Fibroblast of pulmonary artery (primary cell): ENCODE measurements around the gene PYGO2.
"Not testable (repeated sequence)": the region's sequence is repeated elsewhere in the genome, so short reads cannot be mapped to it uniquely, and the experiment has no call there.

Source experiments
- DNase-seq: peaks from one replicate; pipeline ENCODE4 v3.0.0-alpha.2; 2010; ENCODE audit warnings: low read depth
- H3K4me3 ChIP-seq: replicated peaks from 2 replicates; pipeline ENCODE4 v1.5.1; 2011; ENCODE audit warnings: low read depth, mild to moderate bottlenecking, control low read depth, low read length, moderate library complexity
- CTCF ChIP-seq: IDR thresholded peaks from 2 replicates; pipeline ENCODE4 v1.5.1; 2011; ENCODE audit warnings: mild to moderate bottlenecking, control low read depth, low read length, inconsistent platforms; ENCODE audit errors: missing control alignments

The PYGO2 gene

GRCh38 chr1:154998818-154999570, 37.4 kb upstream of the PYGO2 start:
- H3K4me3 ChIP-seq: peak overlapping the region; percentile 23
- peak; percentile 99 for TF ChIP-seq CTCF
- peak; percentile 80 for DNase-seq

- no peak overlapping the region for H3K4me3 ChIP-seq
- no peak for TF ChIP-seq CTCF
- DNase-seq: no peak
Observed at GRCh38 chr1:154998201-154998780, 36.7 kb upstream of the PYGO2 start.

GRCh38 chr1:154996966-154997701, 35.6 kb upstream of the PYGO2 start:
- no peak for DNase-seq
- no peak overlapping the region for H3K4me3 ChIP-seq
- TF ChIP-seq CTCF: no peak

GRCh38 chr1:154995301-154995983, 33.9 kb upstream of the PYGO2 start:
- peak; percentile 90 for DNase-seq
- TF ChIP-seq CTCF: peak; percentile 44
- H3K4me3 ChIP-seq: not testable (repeated sequence)

GRCh38 chr1:154994591-154994990, 33.0 kb upstream of the PYGO2 start:
- no peak overlapping the region for H3K4me3 ChIP-seq
- DNase-seq: no peak
- TF ChIP-seq CTCF: no peak

- H3K4me3 ChIP-seq: no peak overlapping the region
- no peak for TF ChIP-seq CTCF
- DNase-seq: no peak
Observed at GRCh38 chr1:154994269-154994587, 32.6 kb upstream of the PYGO2 start.
